Stimulated activated CD4-positive, alpha-beta T cell treated with anti-CD3 and anti-CD28 coated beads, Interleukin-4, amount 100 ng/mL, for 4 hours (primary cell): ENCODE data around the gene DYNC1I1.

Experiments used
- DNase-seq, 2 experiments: peaks; one replicate each; pipeline ENCODE4 v3.0.0-alpha.2; 2020

The DYNC1I1 gene

DNA sequence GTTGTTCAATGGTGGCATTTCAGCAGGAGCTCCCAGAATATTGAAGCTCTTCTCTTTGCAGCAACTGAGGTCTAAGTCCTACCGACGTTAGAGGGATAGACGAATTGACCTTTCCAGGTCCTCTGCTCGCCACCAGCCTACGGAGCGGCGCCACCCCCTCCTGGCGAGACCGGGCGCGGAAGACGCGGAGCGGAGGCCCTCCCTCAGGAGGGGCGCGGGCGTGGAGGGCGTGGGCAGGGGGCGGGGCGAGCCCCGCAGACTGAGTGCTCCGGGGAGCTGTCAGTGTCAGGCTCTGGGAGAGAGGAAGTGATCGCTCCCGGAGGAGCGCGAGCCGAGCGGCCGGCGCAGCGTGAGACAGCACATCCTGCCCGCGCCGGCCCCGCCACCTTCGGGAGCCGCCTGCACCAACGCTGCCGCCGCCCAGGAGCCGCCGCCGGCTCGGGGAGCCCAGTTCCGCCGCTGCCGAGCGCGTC, at the start of gene DYNC1I1:
Gene DYNC1I1 (plus strand): TSS at position 257 of the 473 bp plus-strand sequence. CDS start 32,176 bp downstream, outside the sequence.
- DNase-seq: peak; percentile 10 to 21

DNA sequence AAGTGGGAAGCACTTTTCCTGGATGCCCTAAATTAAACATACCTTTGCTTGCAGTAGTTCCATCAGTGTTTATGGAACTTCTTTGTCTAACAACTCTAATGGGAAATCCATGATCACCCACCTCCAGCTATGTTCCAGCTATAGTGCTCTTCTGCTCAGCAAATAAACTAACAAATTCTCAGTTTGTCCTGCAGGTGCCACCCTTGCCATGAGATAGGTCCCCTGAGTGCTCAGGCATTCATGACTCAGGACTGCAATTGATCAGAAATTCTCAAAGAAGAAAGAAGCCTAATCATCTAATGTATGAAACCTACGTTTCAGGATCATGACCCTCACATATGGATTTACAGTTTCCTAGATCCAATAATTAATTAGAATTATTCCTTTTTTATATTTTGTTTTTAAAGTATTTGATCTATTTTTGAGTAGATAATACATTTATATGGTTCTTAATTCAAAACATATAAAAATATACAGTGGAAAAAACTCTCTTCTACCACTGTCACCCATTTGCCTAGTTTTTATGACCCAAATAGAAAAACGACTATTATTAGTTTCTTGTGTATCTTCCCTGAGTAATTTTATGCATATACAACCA, 48.7 kb upstream of the DYNC1I1 start:
- no peak for DNase-seq

DNA sequence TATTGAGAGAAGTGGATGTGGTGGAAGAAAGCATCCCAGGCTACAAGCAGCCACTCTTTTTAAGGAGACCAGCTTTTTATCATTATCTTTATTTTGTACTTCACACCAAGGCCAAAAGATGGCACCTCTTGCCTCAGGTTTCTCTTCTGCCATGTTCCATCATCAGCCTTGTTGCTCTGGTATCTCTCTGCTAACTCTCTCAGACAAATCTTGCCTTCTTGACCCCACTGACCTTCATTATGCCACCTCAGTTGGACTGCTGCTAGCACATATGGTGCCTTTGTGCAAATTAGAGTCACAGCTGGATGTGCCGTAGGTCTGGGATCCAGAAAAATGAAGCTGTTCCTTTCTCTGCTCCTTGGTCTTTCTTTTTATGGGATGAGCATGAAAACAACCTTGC, 47.1 kb upstream of the DYNC1I1 start:
- no peak for DNase-seq

DNA sequence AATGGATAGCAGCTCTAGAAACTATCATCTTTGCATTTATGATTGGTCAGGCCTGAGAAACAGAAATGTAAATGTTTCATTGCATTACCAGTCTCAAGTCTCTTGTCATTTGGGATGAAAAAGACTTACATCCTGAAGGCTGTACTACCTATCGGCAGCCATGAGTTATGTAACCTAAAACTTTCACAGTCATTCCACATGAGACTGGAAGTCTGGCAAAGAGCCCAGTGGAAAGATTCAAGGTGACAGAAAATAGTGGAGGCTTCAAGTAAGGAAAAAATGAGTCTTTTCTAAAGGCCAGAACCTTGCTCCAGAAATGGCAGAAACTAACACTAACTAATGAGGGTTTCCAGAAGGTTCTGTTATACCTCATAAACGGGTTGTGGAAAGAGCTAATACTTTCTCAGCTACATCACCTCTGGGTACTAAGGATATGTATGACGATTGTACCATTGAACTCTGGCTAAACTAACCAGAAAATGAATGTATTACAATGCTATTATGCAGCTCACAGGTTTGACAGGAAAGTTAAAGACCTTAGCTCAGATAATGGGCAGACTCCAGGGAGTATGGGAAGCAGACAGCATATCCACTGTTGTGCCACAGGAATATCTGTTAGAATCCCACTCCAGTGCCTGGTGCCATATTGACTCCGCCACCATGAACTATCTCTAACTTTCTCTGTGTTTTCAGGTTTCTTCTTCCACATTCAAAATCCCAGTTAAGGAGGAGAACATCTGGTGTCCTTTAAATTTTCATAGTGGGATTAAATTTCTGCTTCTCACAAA, 41.7 kb upstream of the DYNC1I1 start:
- DNase-seq: no peak

DNA sequence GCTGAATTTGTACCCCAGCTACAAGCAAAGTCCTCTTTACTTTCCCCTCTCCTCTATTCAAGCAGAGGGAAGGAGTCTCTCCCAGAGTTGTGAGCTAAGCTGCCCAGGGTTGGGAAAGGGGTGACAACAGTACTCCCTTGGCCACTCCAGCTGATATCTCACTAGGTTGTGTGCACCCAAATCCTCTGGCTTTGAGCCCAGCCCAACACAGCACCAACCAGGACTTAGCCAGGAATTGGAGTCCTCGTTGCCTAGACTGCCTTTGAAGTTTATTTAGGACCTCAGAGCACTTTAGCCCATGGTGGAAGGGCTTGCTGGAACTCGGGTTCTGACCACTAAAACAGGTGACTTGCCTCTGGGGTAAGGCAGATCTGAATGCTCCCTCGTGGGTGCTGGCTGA, 35.7 kb upstream of the DYNC1I1 start:
- DNase-seq: no peak

DNA sequence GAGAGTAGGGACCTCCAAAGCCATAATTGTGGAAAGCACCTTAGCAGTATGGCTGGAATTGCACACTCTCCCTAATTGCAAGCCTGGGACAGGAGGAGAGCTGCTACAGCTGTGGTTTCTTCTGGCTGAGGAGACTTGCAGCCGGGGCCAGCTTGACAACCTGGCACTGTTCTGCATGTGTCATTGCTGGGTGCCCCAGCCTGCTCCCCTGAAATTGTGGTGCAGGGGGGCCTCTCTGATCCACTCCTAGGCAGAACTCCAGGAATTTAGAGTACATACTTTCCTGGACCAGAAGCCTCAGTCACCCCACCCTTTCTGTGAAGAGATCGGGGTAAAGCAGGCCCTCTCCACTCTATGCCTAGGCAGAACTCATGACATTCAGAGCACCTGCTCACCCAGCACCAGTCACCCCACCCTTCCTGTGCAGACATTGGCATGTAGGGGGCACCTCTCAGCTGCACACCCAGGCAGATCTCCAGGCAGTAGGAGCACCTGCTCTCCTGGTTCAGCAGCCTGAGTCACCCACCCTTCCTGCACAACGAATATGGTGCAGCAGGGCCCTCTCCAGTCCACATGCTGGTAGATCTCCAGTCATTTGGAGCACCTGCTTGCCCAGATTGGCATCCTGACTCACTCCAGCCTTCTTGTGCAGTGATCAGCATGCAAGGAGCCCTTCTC, 34.4 kb upstream of the DYNC1I1 start:
- no peak for DNase-seq

DNA sequence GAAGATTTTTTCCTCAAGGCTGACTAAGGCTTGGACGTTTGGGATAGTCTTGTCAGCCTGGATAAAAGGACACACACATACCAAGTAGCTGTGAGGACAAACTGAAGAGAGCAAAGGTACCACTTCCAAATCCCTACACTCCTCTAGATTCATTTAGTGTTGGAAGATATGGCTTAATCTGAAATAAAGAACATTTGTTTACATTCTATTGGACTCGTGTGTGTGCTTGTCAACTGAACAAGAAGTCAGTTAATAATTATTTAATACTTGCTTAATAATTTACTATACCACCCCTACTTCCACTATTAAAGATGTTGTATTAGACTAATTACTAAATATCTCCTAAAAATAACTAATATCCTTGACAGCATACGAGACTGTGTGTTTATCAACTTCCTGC, 23.3 kb upstream of the DYNC1I1 start:
- DNase-seq: no peak

DNA sequence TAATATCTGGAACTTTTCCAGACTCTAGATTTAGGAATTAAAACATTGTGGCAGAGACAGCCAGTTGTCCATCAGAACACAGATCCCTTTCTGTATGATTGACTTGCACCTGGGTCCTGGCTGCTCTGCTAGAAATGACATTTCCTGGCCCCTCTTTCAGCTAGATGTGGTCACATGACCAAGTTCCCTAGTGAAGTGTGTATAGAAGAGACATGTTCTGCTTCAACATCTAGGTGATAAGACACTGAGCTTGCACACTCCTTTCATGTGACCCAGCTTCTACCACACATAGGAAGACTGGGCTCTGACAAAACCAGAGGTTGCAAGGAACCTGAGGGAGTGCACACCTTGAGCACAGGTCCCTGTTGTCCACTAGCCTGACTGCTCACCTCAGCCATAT, 22.8 kb upstream of the DYNC1I1 start:
- no peak for DNase-seq

DNA sequence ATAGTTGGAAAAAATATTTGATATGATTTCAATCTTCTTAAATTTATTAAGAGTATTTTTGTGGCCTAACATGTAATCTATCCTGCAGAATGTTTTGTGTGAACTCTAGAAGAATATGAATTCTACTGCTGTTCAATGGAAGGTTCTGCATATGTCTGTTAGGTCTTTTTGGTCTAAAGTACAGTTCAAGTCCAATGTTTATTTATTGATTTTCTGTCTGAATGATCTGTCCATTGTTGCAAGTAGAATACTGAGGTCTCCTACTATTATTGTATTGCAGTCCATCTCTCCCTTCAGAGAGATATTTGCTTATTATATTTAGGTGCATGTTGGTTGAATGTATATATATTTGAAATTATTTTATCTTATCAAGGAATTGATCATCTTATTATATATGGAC, 18.9 kb upstream of the DYNC1I1 start:
- no peak for DNase-seq

DNA sequence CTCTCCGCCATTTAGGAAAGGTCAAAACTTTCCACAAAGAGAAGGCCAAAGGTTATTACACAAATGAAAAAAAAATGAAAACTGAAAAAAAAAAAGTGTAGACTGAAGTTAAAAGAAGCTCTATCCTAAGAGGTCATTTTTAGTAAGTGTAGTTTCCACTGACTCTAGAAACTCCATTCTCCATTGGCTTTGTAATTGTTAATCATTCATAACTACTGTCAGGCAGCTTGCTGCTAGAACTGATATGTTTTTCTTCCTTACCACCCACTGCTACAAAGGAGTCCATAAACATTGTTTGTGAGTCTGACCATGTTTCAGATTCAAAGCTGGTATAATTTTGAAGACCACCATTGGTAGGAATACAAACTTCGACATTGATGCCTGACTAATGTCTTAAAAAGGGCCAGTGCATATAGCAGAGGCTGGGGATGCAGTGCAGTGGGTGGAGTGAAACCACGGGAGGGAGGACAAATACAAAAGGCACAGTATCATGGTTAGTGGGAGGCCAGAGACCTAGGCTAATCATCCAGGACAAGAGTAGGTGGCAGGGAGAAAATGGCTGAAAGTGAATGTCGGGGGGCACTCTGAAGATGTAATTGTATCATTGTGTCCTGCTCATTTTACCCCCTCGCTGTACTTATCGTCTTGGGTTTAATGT, 16.9 kb upstream of the DYNC1I1 start:
- no peak for DNase-seq

DNA sequence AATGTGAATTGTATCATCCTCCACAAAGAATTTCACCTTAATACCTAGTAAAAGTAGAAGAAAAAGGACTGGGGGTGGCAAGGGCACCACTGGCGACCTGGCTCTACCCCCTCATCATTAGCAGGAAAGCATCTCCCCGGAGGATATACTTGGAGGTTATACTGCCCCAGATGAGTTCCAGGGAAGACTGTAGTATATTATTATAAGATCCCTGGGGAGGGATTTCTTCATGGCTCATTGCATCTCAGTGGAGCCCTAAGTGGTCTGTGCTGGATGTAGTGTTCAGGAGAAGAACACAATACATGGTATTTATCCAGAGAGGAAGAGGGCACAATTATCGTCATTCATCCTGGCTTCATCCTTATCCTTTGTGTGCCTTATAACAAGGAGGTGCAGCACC, 14.2 kb upstream of the DYNC1I1 start:
- no peak for DNase-seq

DNA sequence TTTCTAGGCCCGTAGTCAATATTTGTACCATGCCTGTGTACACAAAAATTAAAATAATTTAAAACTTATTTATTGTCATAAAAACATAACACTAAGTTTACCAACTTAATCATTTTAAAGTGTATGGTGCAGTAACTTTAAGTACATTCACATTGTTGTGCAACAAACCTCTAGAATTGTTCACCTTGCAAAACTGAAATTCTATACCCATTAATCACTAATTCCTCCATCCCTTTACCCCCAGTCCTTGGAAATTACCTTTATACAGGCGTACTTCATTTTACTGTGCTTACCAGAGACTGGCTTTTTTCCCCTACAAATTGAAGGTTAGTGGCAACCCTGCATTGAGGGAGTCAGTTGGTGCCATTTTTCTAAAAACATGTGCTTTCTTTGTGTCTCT, 6.3 kb upstream of the DYNC1I1 start:
- no peak for DNase-seq

DNA sequence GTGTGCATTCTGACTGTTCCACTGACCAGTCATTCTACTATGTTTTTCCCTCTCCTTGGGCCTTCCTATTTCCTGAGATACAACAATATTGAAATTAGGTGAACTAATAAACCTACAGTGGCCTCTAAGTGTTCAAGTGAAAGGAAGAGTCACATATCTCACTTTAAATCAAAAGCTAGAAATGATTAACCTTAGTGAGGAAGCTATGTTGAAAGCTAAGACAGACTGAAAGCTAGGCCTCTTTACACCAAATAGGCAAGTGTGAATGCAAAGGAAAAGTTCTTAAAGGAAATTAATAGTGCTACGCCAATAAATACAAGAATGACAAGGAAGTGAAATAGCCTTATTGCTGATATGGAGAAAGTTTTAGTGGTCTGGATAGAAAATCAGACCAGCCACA, 5.7 kb upstream of the DYNC1I1 start:
- no peak for DNase-seq

DNA sequence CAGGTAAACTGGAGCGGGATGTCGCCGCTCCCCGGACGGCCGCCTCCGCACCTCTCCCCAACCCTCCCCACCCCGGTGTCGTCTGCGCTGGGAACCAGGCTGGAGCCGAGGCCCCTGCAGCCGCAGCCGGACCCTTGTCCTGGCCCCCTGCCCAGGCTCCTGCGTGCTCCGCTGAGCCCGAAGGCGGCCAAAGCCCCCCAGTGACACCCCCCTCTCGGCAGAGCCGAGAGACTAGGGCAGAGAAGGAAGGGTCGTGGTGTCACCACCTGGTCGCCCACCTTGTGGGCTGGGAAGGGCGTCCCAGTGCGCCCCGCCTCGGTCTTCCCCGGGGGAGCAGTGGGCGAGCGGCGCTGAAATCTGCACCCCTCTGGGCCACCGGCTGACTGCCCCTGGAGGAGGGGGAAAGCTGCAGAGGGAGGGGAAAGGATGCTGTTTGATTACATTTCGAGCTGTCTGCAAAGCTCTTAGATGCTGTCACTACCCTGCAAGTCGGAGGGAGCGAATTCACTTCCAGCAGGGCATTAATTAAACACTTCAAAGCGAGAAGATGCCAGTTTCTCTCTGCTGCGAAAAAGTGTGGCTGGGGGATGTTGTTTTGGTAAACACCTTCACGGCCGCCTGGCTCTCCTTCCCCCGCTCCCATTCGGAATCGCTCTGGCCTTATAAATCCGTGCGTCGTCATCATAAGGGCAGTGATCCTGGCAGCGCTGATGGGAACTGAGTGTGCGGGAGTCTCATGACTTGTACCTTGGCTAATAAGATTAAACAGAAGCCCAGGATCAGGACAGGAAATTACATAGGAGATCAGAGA, 622 bp downstream of the DYNC1I1 start:
- no peak for DNase-seq

DNA sequence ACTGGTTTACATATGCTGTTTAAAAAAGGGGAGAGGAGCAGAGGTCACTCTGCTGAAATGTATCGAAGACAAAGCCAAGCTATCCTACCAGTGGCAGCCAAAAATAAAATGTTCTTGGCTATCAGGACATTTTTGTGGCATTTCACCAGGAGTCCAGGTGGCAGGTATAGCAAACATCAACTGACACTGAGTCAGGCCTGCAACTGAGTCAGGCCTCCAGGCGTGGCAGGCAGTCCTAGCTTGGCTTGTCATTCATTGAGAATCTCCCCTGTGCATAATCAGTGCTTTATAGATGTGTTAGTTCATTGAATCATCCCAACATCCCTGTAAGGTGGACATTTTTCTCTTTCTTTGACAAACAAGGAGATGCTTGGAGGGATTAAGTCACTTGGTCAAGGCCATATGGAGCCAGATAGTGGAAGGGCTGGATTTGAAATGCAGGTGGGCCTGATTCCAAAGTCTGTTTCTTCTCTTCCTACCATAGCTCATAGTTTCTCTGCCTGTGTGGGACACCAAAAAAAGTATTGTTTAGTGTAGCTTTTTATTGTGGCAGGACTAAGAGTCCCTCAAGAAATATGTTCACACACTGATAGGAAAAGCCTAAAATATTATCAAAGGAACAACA, 4.3 kb downstream of the DYNC1I1 start:
- no peak for DNase-seq

DNA sequence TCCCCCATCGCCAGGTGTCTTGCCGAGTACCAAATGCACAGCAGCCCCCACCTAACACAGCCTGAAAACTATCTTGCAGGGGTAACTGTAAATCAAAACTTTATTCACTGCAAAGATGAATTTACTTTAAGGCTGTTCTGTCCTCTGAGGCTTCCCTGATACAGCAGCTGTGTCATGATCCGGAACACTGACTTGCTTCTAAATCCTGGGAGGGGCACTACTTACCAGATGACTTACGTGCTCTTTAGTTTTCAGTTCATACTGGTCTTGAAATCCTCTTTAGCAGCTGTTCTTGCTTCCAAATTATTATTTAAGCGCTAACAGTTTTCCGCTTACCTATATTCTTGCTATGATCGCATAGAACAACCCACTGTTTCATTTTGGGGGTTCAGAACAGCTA, 4.9 kb downstream of the DYNC1I1 start:
- DNase-seq: no peak

DNA sequence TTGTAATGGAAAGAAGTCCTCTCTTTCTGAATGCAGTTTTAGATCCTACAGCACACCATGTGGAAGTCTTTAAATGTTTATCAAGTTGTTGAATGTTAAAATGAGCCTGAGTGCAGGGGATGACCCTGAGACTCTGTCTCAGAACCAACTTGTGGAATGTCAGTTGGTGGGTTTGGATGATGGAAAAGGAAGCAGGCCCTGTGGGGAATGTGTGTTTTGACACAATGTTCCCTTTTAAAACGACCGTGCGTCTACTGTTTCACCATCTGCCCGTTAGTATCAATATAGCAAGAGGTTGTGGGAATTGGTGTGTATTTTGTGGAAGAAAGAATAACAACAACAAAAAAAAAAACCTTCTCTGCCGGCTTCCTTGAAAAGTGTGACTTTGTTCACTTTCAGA, 8.3 kb downstream of the DYNC1I1 start:
- no peak for DNase-seq

DNA sequence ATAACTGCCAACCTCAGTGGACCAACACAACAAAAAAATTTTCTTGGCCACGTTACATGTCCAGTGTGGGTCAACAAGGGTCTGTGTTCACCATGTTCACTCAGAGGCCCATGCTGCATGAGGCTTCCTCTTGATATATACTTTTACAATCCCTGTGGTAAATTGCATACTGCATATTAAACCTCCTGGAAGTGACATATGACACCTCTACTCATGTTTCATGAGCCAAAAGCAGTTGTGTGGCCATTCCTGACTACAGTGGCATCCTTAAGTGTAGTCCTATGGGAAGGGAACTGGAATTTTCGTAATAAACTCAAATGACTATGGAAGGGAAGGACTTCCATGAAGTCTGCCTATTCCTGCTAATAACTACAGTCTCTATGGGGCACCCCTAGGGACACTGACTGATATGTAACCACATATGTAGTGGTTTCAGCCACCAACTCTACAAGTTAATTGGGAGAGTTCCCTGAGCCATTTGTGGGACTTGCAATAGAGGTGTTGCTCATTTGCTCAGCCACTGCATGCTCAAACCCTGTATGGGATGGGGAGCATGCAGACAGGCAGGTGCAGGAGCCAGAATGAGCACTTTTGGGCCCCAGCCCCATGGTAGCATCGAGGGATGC, 9.7 kb downstream of the DYNC1I1 start:
- no peak for DNase-seq

DNA sequence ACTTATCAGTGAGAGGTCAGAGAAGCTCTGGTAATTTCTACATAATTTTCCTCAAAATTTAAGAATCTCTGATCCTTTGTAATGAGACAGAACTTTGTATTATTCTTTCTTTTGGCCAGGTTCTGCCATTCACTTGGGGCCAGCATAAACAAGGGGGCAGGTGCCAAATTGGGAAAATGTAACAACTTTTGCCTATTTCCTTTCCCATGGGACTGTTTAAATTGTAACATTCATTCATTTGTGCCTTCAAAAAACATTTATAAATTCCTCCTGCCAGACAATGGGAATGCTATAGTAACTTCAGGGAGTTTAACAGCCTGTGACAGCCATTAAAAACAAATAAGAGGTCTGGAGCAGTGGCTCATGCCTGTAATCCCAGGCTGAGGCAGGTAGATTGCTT, 12.4 kb downstream of the DYNC1I1 start:
- DNase-seq: no peak

DNA sequence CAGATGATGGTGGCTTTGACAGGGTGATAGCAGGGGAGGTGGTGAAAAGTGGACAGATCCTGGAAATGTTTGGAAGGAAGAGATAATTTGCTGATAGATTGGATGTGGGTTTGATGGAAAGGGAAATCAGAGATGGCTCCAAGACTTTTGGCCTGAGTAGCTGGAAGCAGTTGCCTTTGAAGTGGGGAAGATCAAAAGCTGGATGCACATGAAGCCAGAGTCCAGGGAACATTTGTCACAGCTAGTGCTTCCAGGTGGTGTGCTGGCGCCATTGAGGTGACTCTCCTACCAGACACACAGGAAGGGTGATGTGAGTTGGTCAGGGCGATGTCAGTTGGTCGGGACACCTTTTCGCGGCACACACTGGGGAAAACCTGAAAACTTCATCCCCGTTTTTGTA, 15.9 kb downstream of the DYNC1I1 start:
- no peak for DNase-seq

DNA sequence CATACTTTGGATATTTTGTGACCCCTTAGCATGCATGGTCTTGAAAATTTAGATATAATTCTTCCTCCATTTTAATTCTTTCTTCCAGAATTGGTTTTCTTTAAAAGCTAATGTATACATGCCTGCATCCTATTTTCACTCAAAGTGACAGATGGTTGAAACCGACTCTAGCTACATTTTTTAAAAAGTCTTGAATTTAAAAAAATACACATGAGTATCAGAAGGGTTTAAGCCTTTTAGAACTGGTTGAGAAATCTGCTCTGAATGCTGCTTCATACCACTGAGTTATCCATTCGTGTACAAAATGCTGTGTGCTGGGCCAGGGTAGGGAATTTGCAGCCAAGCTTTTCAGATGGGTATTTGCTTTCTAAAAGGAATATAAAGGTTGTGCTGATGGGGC, 16.5 kb downstream of the DYNC1I1 start:
- no peak for DNase-seq

DNA sequence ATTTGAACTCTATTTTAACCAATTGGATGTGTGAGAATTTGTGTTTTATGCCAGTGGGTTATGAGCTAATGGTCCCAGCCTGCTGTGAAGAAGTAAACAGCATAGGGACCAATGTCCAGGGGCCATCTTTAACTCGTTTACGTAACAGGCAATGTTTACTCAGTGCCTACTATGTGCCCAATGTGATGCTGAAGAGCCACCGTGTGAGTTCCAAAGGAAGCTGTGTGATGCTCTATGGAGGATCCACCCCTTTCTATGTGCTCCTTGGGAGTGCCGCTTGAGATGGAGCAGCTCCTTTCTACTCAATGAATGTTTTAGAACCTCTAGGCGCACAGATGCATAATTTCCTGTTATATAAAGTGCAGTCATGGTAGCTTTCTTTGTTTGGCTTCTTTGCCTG, 21.3 kb downstream of the DYNC1I1 start:
- DNase-seq: no peak
